Heart right ventricle (tissue), 16 donors: ENCODE results near the gene IDH2. TPM values are rescaled to one million over a fixed set of nuclear protein-coding genes. Genes with fewer than 3 reads are reported as not detected.

Experiments
- ATAC-seq, 8 donors: fragments of 200-7000 bp; cut with Tn5 transposase; one replicate each; pipeline ENCODE4 v1.9.1; 2020; ENCODE audit warnings: mild to moderate bottlenecking in 8 of 8, moderate library complexity in 8 of 8, moderate number of reproducible peaks in 1 of 8
- DNase-seq, 2 donors: peaks; one replicate each; pipeline ENCODE4 v3.0.0-alpha.2; 2020
- H3K27ac ChIP-seq, 10 donors: fragments of 200-600 bp; sonication (generic) in 2 of 10; one replicate each; pipeline versions ENCODE4 v1.5.0 to v1.8.0; 2020 to 2022; ENCODE audit warnings: mild to moderate bottlenecking in 3 of 10
- H3K27me3 ChIP-seq, 7 donors: fragments of 200-600 bp; one replicate each; pipeline ENCODE4 v1.8.0; 2021 to 2022; ENCODE audit warnings: mild to moderate bottlenecking in 2 of 7
- H3K36me3 ChIP-seq, 9 donors: fragments of 200-600 bp; sonication (generic) in 1 of 9; one replicate each; pipeline versions ENCODE4 v1.5.0 to v1.8.0; 2020 to 2022; ENCODE audit warnings: mild to moderate bottlenecking in 2 of 9
- H3K4me1 ChIP-seq, 9 donors: fragments of 200-600 bp; sonication (generic) in 1 of 9; one replicate each; pipeline versions ENCODE4 v1.5.0 to v1.8.0; 2020 to 2022; ENCODE audit warnings: mild to moderate bottlenecking in 4 of 9
- H3K4me3 ChIP-seq, 10 donors: fragments of 200-600 bp; sonication (generic) in 2 of 10; one replicate each; pipeline versions ENCODE4 v1.5.0 to v1.8.0; 2020 to 2022; ENCODE audit warnings: mild to moderate bottlenecking in 7 of 10, moderate library complexity in 2 of 10
- H3K9me3 ChIP-seq, 11 donors: fragments of 200-600 bp in 10 of 11; sonication (generic) in 2 of 11; one replicate each; pipeline versions ENCODE4 v1.5.0 to v1.8.0; 2013 to 2022; ENCODE audit warnings: mild to moderate bottlenecking in 2 of 11, control low read depth in 1 of 11, moderate library complexity in 1 of 11
- WGBS, 2 donors: extraction: QIAGEN DNeasy Blood & Tissue Kit; methylation state at CpG; one replicate each; pipeline ENCODE4 v1.1.7; 2013; ENCODE audit warnings: inconsistent platforms in 1 of 2; 5-methylcytosine and 5-hydroxymethylcytosine counted together
- intact Hi-C, 10 donors: fragments of 100-400 bp; cut with DNase I; formaldehyde crosslinking; loops; one replicate each; pipeline versions ENCODE4 v1.11.1 to v1.14.2; 2022
- polyA plus RNA-seq, 2 donors: library from polyadenylated mRNA; stranded (reverse); fragments of 200-250 nt; gene quantifications; one replicate each; pipeline ENCODE4 v1.2.3, GENCODE V29; 2013
- total RNA-seq, 10 donors: library from RNA; stranded (reverse); fragmentation: NEBNext Ultra II Directional in 3 of 10; extraction: Animal tissue kit (Norgen Biotek cat#: 25700) in 3 of 10; gene quantifications; one replicate each; pipeline versions ENCODE4 v1.2.1 to v1.2.4, GENCODE V29; 2021 to 2023
- TF ChIP-seq, protein P1 (sequence below), 9 donors: fragments of 200-600 bp; sonication (generic) in 2 of 9; IDR thresholded peaks; one replicate each; pipeline versions ENCODE4 v1.5.0 to v1.8.0; 2021 to 2022; ENCODE audit warnings: antibody characterized with exemption in 9 of 9, mild to moderate bottlenecking in 5 of 9, moderate library complexity in 1 of 9
- donor health status: Arrhythmogenic right ventricular cardiomyopathy.
- donor health status: ischemic (EF 13 %, LVEDD 7.1; RV severe dilation, severe dysfunction).
- donor health status: healthy with polysubstance abuse.
- donor health status: DM: no; HTN: yes; CAD: no.
- donor health status: DM: no; HTN: no; CAD: no.
- donor health status: ischemic (EF 25% LVEDD 6.9; RV normal size, moderate dysfunction).
- donor health status: ischemic (EF 25% LVEDD 5.7; RV mildly dilated, moderate dysfunction).
- donor health status: healthy.
- donor health status: DM: yes; HTN: yes; CAD: no.
- donor health status: Ischemic cardiomyopathy.
- donor health status: ischemic (EF 35%, LVEDD 5.7; RV mildly dilated, moderate dysfunction).
- donor health status: nonischemic (EF 11% LVEDD 7.7; RV severe dilation, severe dysfunction).
- donor health status: DM: yes; HTN: yes; CAD: no.
- donor health status: PGD.
- donor health status: ischemic (EF 29% LVEDD 5.4; RV normal size, mild dysfunction).
- donor health status: nonischemic (EF 23%, LVEDD 6.1; RV moderate dilation, normal function).

The IDH2 gene
- total and polyA plus RNA-seq, 12 donors: 279 to 1,135 (median 923) TPM

DNA sequence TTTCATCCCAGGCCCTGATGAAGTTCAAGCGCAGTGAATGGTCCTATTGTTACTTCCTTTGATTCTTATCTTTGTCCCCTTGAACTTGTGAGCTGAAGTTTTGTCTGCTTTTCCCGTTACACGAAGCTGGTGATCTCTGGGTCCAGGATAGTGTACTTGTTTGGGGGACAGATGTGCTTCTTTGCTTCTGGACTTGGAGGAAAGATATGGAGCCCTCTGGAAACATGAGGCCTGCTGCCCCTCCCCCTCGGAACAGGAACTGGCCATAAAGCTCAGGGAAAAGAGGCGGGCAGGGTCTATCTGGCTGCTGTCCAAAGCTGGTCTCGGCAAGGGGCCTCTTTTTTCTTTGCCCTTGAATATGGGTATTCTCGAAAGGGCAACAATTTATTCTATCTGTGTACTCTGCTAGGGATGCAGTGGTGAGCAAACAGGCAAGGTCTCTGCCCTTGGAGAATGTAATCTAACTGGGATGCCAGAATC is 47.6 kb downstream of the IDH2 start:
- intact Hi-C loops: no loop called here
- TF ChIP-seq, protein P1, sequence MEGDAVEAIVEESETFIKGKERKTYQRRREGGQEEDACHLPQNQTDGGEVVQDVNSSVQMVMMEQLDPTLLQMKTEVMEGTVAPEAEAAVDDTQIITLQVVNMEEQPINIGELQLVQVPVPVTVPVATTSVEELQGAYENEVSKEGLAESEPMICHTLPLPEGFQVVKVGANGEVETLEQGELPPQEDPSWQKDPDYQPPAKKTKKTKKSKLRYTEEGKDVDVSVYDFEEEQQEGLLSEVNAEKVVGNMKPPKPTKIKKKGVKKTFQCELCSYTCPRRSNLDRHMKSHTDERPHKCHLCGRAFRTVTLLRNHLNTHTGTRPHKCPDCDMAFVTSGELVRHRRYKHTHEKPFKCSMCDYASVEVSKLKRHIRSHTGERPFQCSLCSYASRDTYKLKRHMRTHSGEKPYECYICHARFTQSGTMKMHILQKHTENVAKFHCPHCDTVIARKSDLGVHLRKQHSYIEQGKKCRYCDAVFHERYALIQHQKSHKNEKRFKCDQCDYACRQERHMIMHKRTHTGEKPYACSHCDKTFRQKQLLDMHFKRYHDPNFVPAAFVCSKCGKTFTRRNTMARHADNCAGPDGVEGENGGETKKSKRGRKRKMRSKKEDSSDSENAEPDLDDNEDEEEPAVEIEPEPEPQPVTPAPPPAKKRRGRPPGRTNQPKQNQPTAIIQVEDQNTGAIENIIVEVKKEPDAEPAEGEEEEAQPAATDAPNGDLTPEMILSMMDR (IDR thresholded peaks at IDR 0.05): no peak
- WGBS, 2 donors: 53% methylated on average over 7 of the region's 7 CpGs
- H3K27ac ChIP-seq: peak overlapping the region in 4 of 10 donors; percentile 12 to 44 (median 35)
- H3K4me3 ChIP-seq: no peak overlapping the region
- peaks cover 0 to 39% (median 15%) of the 10 kb centered on the region in 9 donors for H3K4me1 ChIP-seq
- ATAC-seq (no peak), DNase-seq (no peak)
- H3K36me3 ChIP-seq: no peaks in the 10 kb centered on the region
- H3K9me3 ChIP-seq: peaks cover 0 to 3% (median 0%) of the 10 kb centered on the region in 11 donors
- H3K27me3 ChIP-seq: no peaks in the 10 kb centered on the region

DNA sequence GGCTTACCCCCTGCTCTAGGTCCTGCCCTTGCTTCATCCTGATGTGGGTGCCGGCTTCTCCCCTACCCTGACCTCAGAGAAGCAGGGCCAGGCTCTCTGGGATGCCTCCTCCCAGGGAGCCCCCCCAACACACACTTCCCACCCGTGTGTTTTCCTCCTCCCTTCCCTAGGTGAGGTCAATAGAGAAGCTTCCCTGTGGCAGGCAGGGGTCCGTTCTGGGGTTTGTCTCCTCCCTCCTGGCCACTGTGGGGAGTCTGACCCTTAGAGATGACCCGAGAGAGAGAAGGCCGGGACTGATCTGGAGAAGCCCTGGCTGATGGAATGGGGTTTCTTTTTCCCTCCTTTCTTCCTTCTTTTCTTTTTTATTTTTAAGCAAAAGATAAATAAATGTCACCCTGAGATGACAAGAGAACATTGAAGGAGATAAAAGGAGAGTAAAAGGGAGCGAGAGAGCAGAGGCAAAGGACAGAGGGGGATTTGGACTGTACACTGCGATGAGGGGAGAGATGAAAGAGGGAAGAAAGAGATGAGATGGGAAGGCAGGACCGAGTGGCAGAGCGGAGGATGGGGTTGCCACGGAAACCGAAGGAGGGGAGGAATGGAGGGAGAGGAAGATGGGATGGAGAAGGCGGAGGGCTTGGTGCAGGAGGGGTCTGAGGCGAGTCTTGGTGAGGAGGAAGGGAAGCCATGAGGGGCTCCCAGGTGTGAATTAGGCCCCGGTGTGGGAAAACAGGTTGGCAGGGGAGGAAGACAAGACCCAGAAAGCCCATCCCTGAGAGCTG is 48.4 kb downstream of the IDH2 start:
- Histone ChIP-seq H3K4me3 (no peak overlapping the region), H3K36me3 (no peaks in the 10 kb centered on the region), H3K27ac (peak overlapping the region in 3 of 10 donors; percentile 12 to 44 (median 29)), H3K27me3 (no peaks in the 10 kb centered on the region), H3K9me3 (peaks cover 0 to 3% (median 0%) of the 10 kb centered on the region in 11 donors), H3K4me1 (peaks cover 0 to 33% (median 9%) of the 10 kb centered on the region in 9 donors)
- DNase-seq (no peak), ATAC-seq (no peak)
- TF ChIP-seq, protein P1 (IDR thresholded peaks at IDR 0.05): no peak
- intact Hi-C loops: no loop called here
- WGBS, 2 donors: 84 to 87% methylated on average over 14 of the region's 14 CpGs

DNA sequence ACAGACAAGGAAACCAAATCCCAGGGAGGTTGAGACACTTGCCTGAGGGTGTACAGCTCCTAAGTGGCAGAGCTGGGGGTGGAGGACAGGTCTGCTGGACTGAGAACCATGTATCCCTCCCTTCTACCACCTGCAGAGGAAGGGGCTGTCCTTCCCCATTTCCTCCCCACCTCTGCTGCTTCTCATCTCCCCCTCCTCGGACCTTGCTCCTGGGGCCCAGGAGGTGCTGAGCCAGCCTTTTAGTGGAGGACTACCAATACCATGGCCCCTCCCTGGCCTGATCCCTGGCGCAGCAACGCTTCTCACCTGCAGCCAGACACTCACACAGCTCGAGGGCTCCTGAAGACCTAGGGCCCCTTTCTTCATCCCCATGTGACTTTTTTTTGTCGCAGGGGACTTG is 50.4 kb downstream of the IDH2 start:
- no peaks in the 10 kb centered on the region for H3K27me3 ChIP-seq
- DNase-seq (no peak), ATAC-seq (no peak)
- peaks cover 0 to 37% (median 25%) of the 10 kb centered on the region in 9 donors for H3K4me1 ChIP-seq
- no peaks in the 10 kb centered on the region for H3K36me3 ChIP-seq
- no peaks in the 10 kb centered on the region for H3K9me3 ChIP-seq
- no peak overlapping the region for H3K4me3 ChIP-seq
- 89% methylated on average over 5 of the region's 5 CpGs for WGBS, 2 donors
- no peak overlapping the region for H3K27ac ChIP-seq
- TF ChIP-seq, protein P1 (IDR thresholded peaks at IDR 0.05): no peak
- intact Hi-C loops: no loop called here

DNA sequence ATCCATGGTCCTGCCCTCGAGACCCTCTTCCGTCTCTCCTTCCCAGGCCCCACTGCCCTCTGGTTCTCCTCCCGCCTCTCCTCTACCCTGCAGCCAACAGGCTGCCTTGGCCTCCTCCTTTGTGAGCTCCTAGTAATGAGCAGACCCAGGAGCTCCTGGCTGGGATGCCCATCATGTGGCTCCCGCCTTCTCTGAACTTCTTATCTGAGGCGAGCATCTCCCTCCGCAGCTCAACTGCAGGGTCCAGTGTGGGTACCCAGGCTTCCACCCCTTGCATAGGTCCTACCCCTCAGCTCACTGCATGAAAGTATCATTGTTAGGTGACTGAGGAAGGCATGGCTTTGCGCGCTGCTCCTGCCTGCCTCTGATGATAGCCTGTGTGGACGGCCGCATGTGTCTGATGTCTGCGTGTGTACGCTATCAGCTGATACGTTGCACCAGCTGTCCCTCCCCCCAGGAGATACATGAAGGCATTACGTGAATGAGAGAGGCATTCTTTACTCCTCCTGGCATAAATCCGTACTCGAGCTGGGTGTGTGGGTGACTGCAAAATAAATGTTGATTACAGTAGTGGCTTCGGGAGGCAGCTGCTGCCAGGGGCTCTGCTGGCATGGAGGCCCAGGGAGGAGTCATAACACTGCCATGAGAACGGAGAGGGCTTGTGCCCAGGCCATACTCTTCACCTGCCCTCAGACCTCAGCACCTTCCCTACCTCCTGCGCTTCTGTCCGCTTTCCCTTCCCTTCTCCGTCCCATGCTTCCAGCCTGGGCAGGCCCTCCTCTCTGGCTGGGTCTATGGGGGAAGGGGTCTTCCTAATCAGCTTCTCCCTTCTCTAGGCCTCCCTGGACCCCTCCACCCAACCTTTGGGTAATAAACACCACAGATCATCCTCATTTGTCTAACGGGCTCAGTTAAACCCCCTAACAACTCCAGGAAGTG is 52.3 kb downstream of the IDH2 start:
- Histone ChIP-seq H3K4me1 (peaks cover 3 to 41% (median 25%) of the 10 kb centered on the region in 9 donors), H3K27ac (peak overlapping the region in 1 of 10 donors; percentile 30), H3K27me3 (no peaks in the 10 kb centered on the region), H3K36me3 (no peaks in the 10 kb centered on the region), H3K9me3 (no peaks in the 10 kb centered on the region), H3K4me3 (no peak overlapping the region)
- TF ChIP-seq, protein P1 (IDR thresholded peaks at IDR 0.05): no peak
- intact Hi-C loops: no loop called here
- peak; percentile 7 to 67 (median 54) for ATAC-seq
- WGBS, 2 donors: 65 to 74% methylated on average over 22 of the region's 22 CpGs
- no peak for DNase-seq
